Retinal pigment epithelial cell (primary cell): Measurements from ENCODE around the gene VHLL.
"Not testable (repeated sequence)": the region's sequence is repeated elsewhere in the genome, so short reads cannot be mapped to it uniquely, and the experiment has no call there.

Source experiments
- DNase-seq: peaks from one replicate; pipeline ENCODE4 v3.0.0-alpha.2; 2010; ENCODE audit warnings: low read depth
- H3K4me3 ChIP-seq: 2 replicates; pipeline ENCODE4 v1.5.1; 2011; ENCODE audit warnings: mild to moderate bottlenecking, low read length, control low read depth, moderate library complexity
- CTCF ChIP-seq: conservative IDR thresholded peaks from 2 replicates; pipeline ENCODE4 v1.5.1; 2011; ENCODE audit warnings: low read depth, low read length, control low read depth, inconsistent platforms

VHLL gene

GRCh38 chr1:156337888-156338179, 38.7 kb upstream of the VHLL start:
- H3K4me3 ChIP-seq: peak overlapping the region; percentile 95
- no peak for DNase-seq
- TF ChIP-seq CTCF: peak; percentile 11

GRCh38 chr1:156337052-156337887, 38.2 kb upstream of the VHLL start:
- DNase-seq: no peak
- TF ChIP-seq CTCF: no peak
- H3K4me3 ChIP-seq: peak overlapping the region; percentile 95

GRCh38 chr1:156336242-156336641, 37.1 kb upstream of the VHLL start:
- peak; percentile 9 for DNase-seq
- peak overlapping the region; percentile 95 for H3K4me3 ChIP-seq
- peak; percentile 43 for TF ChIP-seq CTCF

GRCh38 chr1:156323179-156323578, 24.1 kb upstream of the VHLL start:
- H3K4me3 ChIP-seq, DNase-seq: not testable (repeated sequence)

- no peak for TF ChIP-seq CTCF
- no peak overlapping the region for H3K4me3 ChIP-seq
- no peak for DNase-seq
Observed at GRCh38 chr1:156320560-156320959, 21.5 kb upstream of the VHLL start.

GRCh38 chr1:156319664-156320063, 20.6 kb upstream of the VHLL start:
- TF ChIP-seq CTCF: peak; percentile 68
- no peak for DNase-seq
- no peak overlapping the region for H3K4me3 ChIP-seq

GRCh38 chr1:156316909-156317308, 17.8 kb upstream of the VHLL start:
- DNase-seq: no peak
- H3K4me3 ChIP-seq: no peak overlapping the region
- TF ChIP-seq CTCF: no peak

- no peak for DNase-seq
- TF ChIP-seq CTCF: no peak
Observed at GRCh38 chr1:156310962-156311361, 11.9 kb upstream of the VHLL start.

More at GRCh38 chr1:156310962-156311361, 11.9 kb upstream of the VHLL start:
- H3K4me3 ChIP-seq: no peak overlapping the region
